K562 (cell line): ENCODE data around the gene DLL4. TPM values are rescaled to one million over a fixed set of nuclear protein-coding genes. Genes with fewer than 3 reads are reported as not detected.

Experiments used
- ATAC-seq: fragments of 200-7000 bp; cut with Tn5 transposase; 3 replicates; pipeline ENCODE4 v1.9.1; 2020; ENCODE audit warnings: moderate library complexity
- BruUV-seq: library from RNA; stranded (reverse); fragments of 400-500 nt; replicated peaks from 2 replicates; lab custom pipeline; 2021; lab: Mats Ljungman, UMichigan
- CTCF ChIA-PET: fragments of 300-600 bp; formaldehyde crosslinking; extraction: SDS; loops from one replicate; lab custom pipeline; 2021; ENCODE audit warnings: low intra/inter-chr PET ratio; lab: Yijun Ruan, JAX
- POLR2A ChIA-PET: fragments of 300-600, 350-650 bp; sonication (Branson Sonifier 250); formaldehyde crosslinking; extraction: SDS; loops from one replicate; lab custom pipeline; 2021; ENCODE audit warnings: antibody characterized with exemption, inconsistent platforms; lab: Yijun Ruan, JAX
- DNase-seq, 4 experiments: peaks; one replicate each; pipeline versions ENCODE4 v3.0.0 to v3.0.0-alpha.2; 2011 to 2018; ENCODE audit warnings: low spot score in 3 of 4, mixed read lengths in 3 of 4; ENCODE audit errors: extremely low read depth in 1 of 4
- FAIRE-seq: peaks from 2 replicates; lab custom pipeline; 2011; peaks lifted over from hg19 to GRCh38; lab: Jason Lieb, UNC
- H2AFZ ChIP-seq: 2 replicates; pipeline ENCODE4 v1.6.0; 2011; ENCODE audit warnings: low read depth, low read length, control low read depth, inconsistent platforms
- H3K27ac ChIP-seq: fragments of 200-600 bp; 3 replicates; pipeline ENCODE4 v1.8.0; 2011; ENCODE audit warnings: low read depth, mild to moderate bottlenecking, control low read depth, inconsistent platforms, low read length, moderate library complexity, mixed read lengths; ENCODE audit errors: extremely low read depth
- H3K27me3 ChIP-seq, 2 experiments: fragments of 300-600 bp in 1 of 2; 2 replicates in 1 of 2; 3 replicates in 1 of 2; pipeline versions ENCODE4 v1.6.0 to v1.8.0; 2011; ENCODE audit warnings: inconsistent platforms in 2 of 2, low read length in 2 of 2, mild to moderate bottlenecking in 1 of 2, mixed read lengths in 1 of 2, moderate library complexity in 1 of 2; ENCODE audit not compliant: control insufficient read depth in 2 of 2, insufficient read depth in 2 of 2
- H3K36me3 ChIP-seq: fragments of 300-600 bp; 3 replicates; pipeline ENCODE4 v1.8.0; 2011; ENCODE audit warnings: mild to moderate bottlenecking, low read length, inconsistent platforms; ENCODE audit not compliant: control insufficient read depth, insufficient read depth
- H3K4me1 ChIP-seq, 2 experiments: fragments of 200-600 bp in 1 of 2; replicated peaks in 1 of 2; 2 replicates in 1 of 2; 3 replicates in 1 of 2; pipeline versions ENCODE4 v1.5.1 to v1.8.0; 2011; ENCODE audit warnings: inconsistent platforms in 2 of 2, low read length in 2 of 2, mild to moderate bottlenecking in 1 of 2, mixed read lengths in 1 of 2, moderate library complexity in 1 of 2; ENCODE audit not compliant: control insufficient read depth in 2 of 2, insufficient read depth in 2 of 2
- H3K4me2 ChIP-seq: 2 replicates; pipeline ENCODE4 v1.6.1; 2011; ENCODE audit warnings: low read length, control low read depth, inconsistent platforms, mixed read lengths; ENCODE audit not compliant: insufficient read depth
- H3K4me3 ChIP-seq: fragments of 200-600 bp; sonication (generic), shearing (Covaris generic); 2 replicates; pipeline ENCODE4 v1.5.1; 2016; ENCODE audit warnings: control low read depth, inconsistent platforms
- H3K79me2 ChIP-seq: fragments of 200-600 bp; 3 replicates; pipeline ENCODE4 v1.8.0; 2011; ENCODE audit warnings: low read length, inconsistent platforms; ENCODE audit not compliant: control insufficient read depth, insufficient read depth
- H3K9ac ChIP-seq, 2 experiments: 2 replicates each; pipeline versions ENCODE4 v1.6.0 to v1.6.1; 2011; ENCODE audit warnings: low read depth in 2 of 2, low read length in 2 of 2, control low read depth in 1 of 2, inconsistent platforms in 1 of 2, mild to moderate bottlenecking in 1 of 2, mixed read lengths in 1 of 2; ENCODE audit not compliant: insufficient read depth in 1 of 2
- H3K9me1 ChIP-seq: one replicate; pipeline ENCODE4 v1.6.0; 2011; ENCODE audit warnings: inconsistent platforms, mild to moderate bottlenecking, low read length, moderate library complexity; ENCODE audit not compliant: control insufficient read depth, insufficient read depth
- H3K9me3 ChIP-seq: replicated peaks from 2 replicates; pipeline ENCODE4 v1.5.1; 2011; ENCODE audit warnings: low read depth, low read length, inconsistent platforms; ENCODE audit not compliant: control insufficient read depth, insufficient read depth
- H4K20me1 ChIP-seq: replicated peaks from 2 replicates; pipeline ENCODE4 v1.6.1; 2011; ENCODE audit warnings: low read length, inconsistent platforms, mixed read lengths; ENCODE audit not compliant: control insufficient read depth, insufficient read depth
- SRSF1 ChIP-seq: fragments of 200-400 bp; formaldehyde crosslinking; IDR thresholded peaks from 2 replicates; pipeline ENCODE4 v1.6.1; 2017; ENCODE audit warnings: mild to moderate bottlenecking, low read depth, low read length, moderate library complexity
- ZNF830 ChIP-seq: fragments of 250-450 bp; sonication (Bioruptor Pico); IDR thresholded peaks from 2 replicates; pipeline ENCODE4 v1.5.0; 2021; ENCODE audit warnings: mild to moderate bottlenecking
- WGBS: fragments of 100-300 bp; shearing (Covaris generic); methylation state at CpG from one replicate; pipeline ENCODE4 v1.1.6; 2016; ENCODE audit warnings: low coverage, mixed read lengths; ENCODE audit not compliant: insufficient coverage; ENCODE audit errors: missing lambda C conversion rate; 5-methylcytosine and 5-hydroxymethylcytosine counted together
- in situ Hi-C: fragments of 300-500 bp; cut with MboI; formaldehyde crosslinking; loops from 4 replicates; pipeline ENCODE4 v1.15.0; 2018; ENCODE audit warnings: inconsistent platforms, mixed read lengths
- intact Hi-C: fragments of 100-400 bp; cut with micrococcal nuclease; formaldehyde crosslinking; loops from 2 replicates; pipeline ENCODE4 v1.14.2; 2022
- polyA plus RNA-seq, 8 experiments: library from polyadenylated mRNA; depleted of rRNA in 4 of 8; stranded (reverse) in 5 of 8; unstranded in 3 of 8; fragments of >200 nt; fragmentation: Nextera tagmentation in 2 of 8; fragmentation: Illumina TruSeq in 1 of 8; extraction: Ambion mirVana in 2 of 8; extraction: Trizol in 1 of 8; gene quantifications; 2 replicates each; pipeline versions ENCODE4 v1.2.1 to v1.2.3, GENCODE V29; 2011 to 2014; ENCODE audit warnings: inconsistent platforms in 1 of 8, missing spikeins in 1 of 8
- total RNA-seq, 7 experiments: library from RNA; depleted of rRNA in 6 of 7; stranded (reverse); fragments of >200 nt in 6 of 7; fragmentation: Illumina TruSeq in 2 of 7; extraction: Trizol in 2 of 7; gene quantifications; 2 replicates each; pipeline versions ENCODE4 v1.2.1 to v1.2.3, GENCODE V29; 2011 to 2021; ENCODE audit warnings: low replicate concordance in 1 of 7
- TF ChIP-seq, protein P1 (sequence below): fragments of 450-650 bp; conservative IDR thresholded peaks from 2 replicates; pipeline ENCODE4 v1.6.1; 2016; ENCODE audit warnings: missing genetic modification characterization, low read depth, mild to moderate bottlenecking, missing compliant biosample characterization, moderate library complexity

The DLL4 gene
- total and polyA plus RNA-seq, 9 of the 15 experiments (the other 6 are each of a cell fraction or from before 2014, with no cell fraction given) = 0.04 to 1.1 (median 0.41) TPM; not detected in 1

DNA sequence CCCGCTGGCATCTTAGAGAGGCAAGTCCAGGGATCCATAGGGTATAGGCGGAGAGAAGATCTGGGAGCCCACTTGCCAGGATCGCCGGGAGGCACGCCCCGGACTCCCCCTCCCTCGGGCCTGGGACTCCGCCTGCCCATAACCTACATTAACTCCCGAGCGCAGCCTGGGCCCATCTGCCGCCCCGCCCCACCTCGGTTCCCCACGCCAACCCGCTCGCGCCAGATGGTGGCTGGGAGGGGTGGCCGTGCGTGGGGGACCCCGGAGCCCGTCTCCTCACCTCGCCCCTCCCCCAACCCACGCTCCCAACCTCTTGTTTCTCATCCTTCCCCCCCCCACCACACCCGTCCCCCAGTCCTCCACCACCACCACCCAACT, 1.7 kb upstream of the DLL4 start:
- TF ChIP-seq ZNF830 (CRISPR knock-in tag) (no peak), SRSF1 (no peak)
- TF ChIP-seq, protein P1, sequence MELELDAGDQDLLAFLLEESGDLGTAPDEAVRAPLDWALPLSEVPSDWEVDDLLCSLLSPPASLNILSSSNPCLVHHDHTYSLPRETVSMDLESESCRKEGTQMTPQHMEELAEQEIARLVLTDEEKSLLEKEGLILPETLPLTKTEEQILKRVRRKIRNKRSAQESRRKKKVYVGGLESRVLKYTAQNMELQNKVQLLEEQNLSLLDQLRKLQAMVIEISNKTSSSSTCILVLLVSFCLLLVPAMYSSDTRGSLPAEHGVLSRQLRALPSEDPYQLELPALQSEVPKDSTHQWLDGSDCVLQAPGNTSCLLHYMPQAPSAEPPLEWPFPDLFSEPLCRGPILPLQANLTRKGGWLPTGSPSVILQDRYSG (tag) = no peak
- no peaks in the 10 kb centered on the region for H3K79me2 ChIP-seq
- in situ Hi-C loops = no loop called here
- H3K4me2 ChIP-seq = no peak overlapping the region
- H3K4me3 ChIP-seq = peak overlapping the region; percentile 54
- H3K36me3 ChIP-seq = no peaks in the 10 kb centered on the region
- H3K27me3 ChIP-seq = peaks cover 0 to 19% of the 10 kb centered on the region in 2 experiments; a peak in 2 of 5 replicates
- ChIA-PET CTCF (no interaction called here), POLR2A (interaction anchor here (1.1 kb wide), 2 partner anchors 13 to 31 kb away, joined by 3 to 5 read pairs; no protein-coding TSS in a partner anchor)
- no peak overlapping the region for H2AFZ ChIP-seq
- H3K9ac ChIP-seq = peak overlapping the region in 1 of 2 experiments; percentile 86; a peak in 1 of 4 replicates
- BruUV-seq = no TSS peak
- no peak for ATAC-seq
- peaks cover 12 to 68% of the 10 kb centered on the region in 2 experiments for H3K4me1 ChIP-seq
- 20% methylated on average over 8 of the region's 24 CpGs for WGBS
- H4K20me1 ChIP-seq = 0 out of 2 replicates have a peak, but pooled peaks cover 4% of the 10 kb centered on the region
- intact Hi-C loops = no loop called here
- no peaks in the 10 kb centered on the region for H3K9me1 ChIP-seq
- no peak overlapping the region for H3K27ac ChIP-seq
- peak in 2 of 4 experiments; percentile 53 for DNase-seq
- FAIRE-seq = no peak
- no peaks in the 10 kb centered on the region for H3K9me3 ChIP-seq
